BLaER1 (cell line): ENCODE results near the gene WDR1.

Experiments
- H3K27ac ChIP-seq: shearing (Covaris generic); formaldehyde crosslinking; 2 replicates; pipeline ENCODE4 v1.8.1; 2022
- H3K27me3 ChIP-seq: shearing (Covaris generic); formaldehyde crosslinking; 2 replicates; pipeline ENCODE4 v1.8.1; 2022
- H3K36me3 ChIP-seq: shearing (Covaris generic); formaldehyde crosslinking; 2 replicates; pipeline ENCODE4 v1.8.1; 2022
- H3K4me1 ChIP-seq: shearing (Covaris generic); formaldehyde crosslinking; 2 replicates; pipeline ENCODE4 v1.8.1; 2022
- H3K4me2 ChIP-seq: shearing (Covaris generic); formaldehyde crosslinking; 2 replicates; pipeline ENCODE4 v1.8.1; 2022
- H3K4me3 ChIP-seq: shearing (Covaris generic); formaldehyde crosslinking; 2 replicates; pipeline ENCODE4 v1.8.1; 2022
- H3K9ac ChIP-seq: shearing (Covaris generic); formaldehyde crosslinking; 2 replicates; pipeline ENCODE4 v1.8.1; 2022
- H3K9me3 ChIP-seq: shearing (Covaris generic); formaldehyde crosslinking; 2 replicates; pipeline ENCODE4 v1.8.1; 2022
- H4K20me1 ChIP-seq: shearing (Covaris generic); formaldehyde crosslinking; 2 replicates; pipeline ENCODE4 v1.8.1; 2022
- Cebpa-rat ChIP-seq: shearing (Covaris generic); IDR thresholded peaks from 2 replicates; pipeline ENCODE4 v1.8.1; 2022

The WDR1 gene

DNA sequence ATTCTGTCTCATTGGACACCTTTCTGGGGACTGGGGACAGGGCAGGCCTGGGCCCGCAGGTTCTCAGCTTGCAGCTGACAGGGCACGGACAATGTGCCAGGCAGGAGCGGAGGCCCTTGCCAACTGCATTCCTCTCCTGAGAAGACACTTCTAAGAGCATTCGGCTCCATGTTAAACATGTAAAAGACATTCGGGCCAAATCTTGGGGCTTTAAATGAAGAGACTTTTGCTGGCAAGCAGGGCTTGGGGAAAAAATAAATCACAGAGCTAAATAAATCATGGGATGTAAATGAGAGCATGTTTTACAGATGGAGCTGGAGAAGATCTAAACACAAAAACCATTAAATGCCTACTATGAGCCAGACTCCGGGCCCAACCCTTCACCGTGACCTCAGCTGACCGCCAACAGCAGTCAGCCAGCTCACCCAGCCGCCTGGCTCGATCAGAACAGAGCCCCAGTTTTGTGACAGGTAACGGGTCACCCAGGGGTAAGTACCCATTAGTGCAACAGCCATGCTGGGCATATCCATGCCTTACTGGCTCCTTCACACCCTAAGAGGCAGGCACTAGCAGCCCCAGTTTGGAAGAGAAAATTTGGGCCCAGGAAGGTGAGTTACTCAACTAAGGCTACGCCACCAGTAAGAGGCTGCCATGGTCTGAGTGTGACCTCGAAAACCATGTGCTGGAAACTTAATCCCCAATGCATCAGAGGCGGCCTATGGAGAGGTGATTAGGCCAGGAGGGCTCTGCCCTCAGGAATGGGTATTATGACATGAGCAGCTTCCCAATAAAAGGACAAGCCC, 14.7 kb downstream of the WDR1 start:
- no peaks in the 10 kb centered on the region for H3K9me3 ChIP-seq
- H3K9ac ChIP-seq, result peak overlapping the region; percentile 41
- TF ChIP-seq Cebpa-rat, result no peak
- peak overlapping the region; percentile 19; the same call in 1 of the 2 replicates for H3K4me3 ChIP-seq
- peak overlapping the region; percentile 57 for H3K27ac ChIP-seq
- peaks cover 95% of the 10 kb centered on the region for H4K20me1 ChIP-seq
- H3K27me3 ChIP-seq, result no peaks in the 10 kb centered on the region
- peaks cover 85% of the 10 kb centered on the region for H3K36me3 ChIP-seq
- H3K4me1 ChIP-seq, result peaks cover 98% of the 10 kb centered on the region
- peak overlapping the region; percentile 85 for H3K4me2 ChIP-seq

- Histone ChIP-seq H3K27ac (peak overlapping the region; percentile 57), H3K4me1 (peaks cover 100% of the 10 kb centered on the region), H3K36me3 (peaks cover 80% of the 10 kb centered on the region), H4K20me1 (peaks cover 87% of the 10 kb centered on the region), H3K27me3 (no peaks in the 10 kb centered on the region), H3K9me3 (no peaks in the 10 kb centered on the region), H3K4me2 (peak overlapping the region; percentile 85), H3K9ac (peak overlapping the region; percentile 41; the same call in 1 of the 2 replicates), H3K4me3 (peak overlapping the region; percentile 19; the same call in 1 of the 2 replicates)
- no peak for TF ChIP-seq Cebpa-rat
These were observed 15.8 kb downstream of the WDR1 start for GRCh38 chr4:10100734-10101216.

GRCh38 chr4:10099499-10100325, 16.9 kb downstream of the WDR1 start:
- Histone ChIP-seq H3K4me2 (peak overlapping the region; percentile 85), H3K27me3 (no peaks in the 10 kb centered on the region), H3K4me1 (peaks cover 100% of the 10 kb centered on the region), H3K27ac (peak overlapping the region; percentile 57), H4K20me1 (peaks cover 76% of the 10 kb centered on the region), H3K9ac (peak overlapping the region; percentile 36; the same call in 1 of the 2 replicates), H3K36me3 (peaks cover 69% of the 10 kb centered on the region), H3K4me3 (peak overlapping the region; percentile 19; the same call in 1 of the 2 replicates), H3K9me3 (no peaks in the 10 kb centered on the region)
- no peak for TF ChIP-seq Cebpa-rat

GRCh38 chr4:10098780-10099160, 17.8 kb downstream of the WDR1 start:
- peaks cover 67% of the 10 kb centered on the region for H4K20me1 ChIP-seq
- H3K27me3 ChIP-seq, result no peaks in the 10 kb centered on the region
- no peak overlapping the region for H3K9ac ChIP-seq
- H3K4me3 ChIP-seq, result no peak overlapping the region
- H3K4me2 ChIP-seq, result peak overlapping the region; percentile 97
- H3K9me3 ChIP-seq, result no peaks in the 10 kb centered on the region
- H3K36me3 ChIP-seq, result peaks cover 60% of the 10 kb centered on the region
- no peak for TF ChIP-seq Cebpa-rat
- H3K27ac ChIP-seq, result peak overlapping the region; percentile 98
- peaks cover 100% of the 10 kb centered on the region for H3K4me1 ChIP-seq

GRCh38 chr4:10097906-10098779, 18.5 kb downstream of the WDR1 start:
- peaks cover 54% of the 10 kb centered on the region for H3K36me3 ChIP-seq
- TF ChIP-seq Cebpa-rat, result no peak
- no peak overlapping the region for H3K9ac ChIP-seq
- no peak overlapping the region for H3K4me3 ChIP-seq
- H4K20me1 ChIP-seq, result peaks cover 62% of the 10 kb centered on the region
- peak overlapping the region; percentile 98 for H3K27ac ChIP-seq
- peak overlapping the region; percentile 97 for H3K4me2 ChIP-seq
- H3K4me1 ChIP-seq, result peaks cover 100% of the 10 kb centered on the region
- H3K27me3 ChIP-seq, result no peaks in the 10 kb centered on the region
- H3K9me3 ChIP-seq, result no peaks in the 10 kb centered on the region

- Histone ChIP-seq H4K20me1 (peaks cover 59% of the 10 kb centered on the region), H3K27me3 (no peaks in the 10 kb centered on the region), H3K27ac (peak overlapping the region; percentile 98), H3K9ac (peak overlapping the region; percentile 86), H3K4me2 (peak overlapping the region; percentile 97), H3K4me1 (peaks cover 100% of the 10 kb centered on the region), H3K4me3 (no peak overlapping the region), H3K36me3 (peaks cover 49% of the 10 kb centered on the region), H3K9me3 (no peaks in the 10 kb centered on the region)
- no peak for TF ChIP-seq Cebpa-rat
These were observed 19.6 kb downstream of the WDR1 start for GRCh38 chr4:10096978-10097335.

DNA sequence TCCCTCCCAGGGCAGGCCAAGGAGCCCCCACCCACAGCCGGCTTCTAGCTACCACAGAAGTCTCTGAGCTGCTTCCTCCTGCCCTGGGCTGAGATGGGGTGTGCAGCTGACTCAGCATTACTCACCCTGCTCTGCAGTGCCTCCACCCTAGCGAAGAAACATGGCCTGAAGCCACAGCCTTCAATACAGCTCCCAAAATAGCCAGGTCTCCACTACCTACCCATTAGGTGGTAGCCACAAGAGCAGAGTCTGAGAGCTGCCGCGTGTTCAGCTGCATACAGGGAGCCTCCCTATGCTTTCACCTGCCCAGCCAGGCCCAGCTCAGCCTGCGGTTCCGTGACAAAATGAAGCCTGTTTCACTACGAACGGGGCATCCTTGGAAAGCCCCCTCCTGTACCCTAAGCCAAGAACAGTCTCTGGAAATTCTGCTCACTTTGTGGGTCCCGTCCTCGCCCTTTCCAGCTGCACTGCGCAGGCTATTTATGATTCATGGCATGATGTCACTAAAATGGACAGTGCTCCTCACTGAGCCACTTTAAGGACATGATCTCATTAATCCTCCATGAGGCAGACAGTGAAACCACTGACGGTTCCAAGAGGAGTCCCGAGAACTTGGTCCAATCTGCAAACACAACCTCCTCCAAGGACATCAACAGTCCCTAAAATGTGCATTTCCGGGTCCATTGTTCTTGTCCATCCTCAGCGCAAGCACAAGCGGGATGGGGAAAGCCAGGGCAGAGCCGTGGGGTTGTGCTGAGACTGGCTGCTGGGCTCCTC, 20.2 kb downstream of the WDR1 start:
- Histone ChIP-seq H3K9ac (peak overlapping the region; percentile 86), H3K4me1 (peaks cover 100% of the 10 kb centered on the region), H4K20me1 (peaks cover 59% of the 10 kb centered on the region), H3K27me3 (no peaks in the 10 kb centered on the region), H3K4me3 (peak overlapping the region; percentile 60), H3K36me3 (peaks cover 52% of the 10 kb centered on the region), H3K27ac (peak overlapping the region; percentile 98), H3K4me2 (peak overlapping the region; percentile 97), H3K9me3 (no peaks in the 10 kb centered on the region)
- TF ChIP-seq Cebpa-rat, result no peak

DNA sequence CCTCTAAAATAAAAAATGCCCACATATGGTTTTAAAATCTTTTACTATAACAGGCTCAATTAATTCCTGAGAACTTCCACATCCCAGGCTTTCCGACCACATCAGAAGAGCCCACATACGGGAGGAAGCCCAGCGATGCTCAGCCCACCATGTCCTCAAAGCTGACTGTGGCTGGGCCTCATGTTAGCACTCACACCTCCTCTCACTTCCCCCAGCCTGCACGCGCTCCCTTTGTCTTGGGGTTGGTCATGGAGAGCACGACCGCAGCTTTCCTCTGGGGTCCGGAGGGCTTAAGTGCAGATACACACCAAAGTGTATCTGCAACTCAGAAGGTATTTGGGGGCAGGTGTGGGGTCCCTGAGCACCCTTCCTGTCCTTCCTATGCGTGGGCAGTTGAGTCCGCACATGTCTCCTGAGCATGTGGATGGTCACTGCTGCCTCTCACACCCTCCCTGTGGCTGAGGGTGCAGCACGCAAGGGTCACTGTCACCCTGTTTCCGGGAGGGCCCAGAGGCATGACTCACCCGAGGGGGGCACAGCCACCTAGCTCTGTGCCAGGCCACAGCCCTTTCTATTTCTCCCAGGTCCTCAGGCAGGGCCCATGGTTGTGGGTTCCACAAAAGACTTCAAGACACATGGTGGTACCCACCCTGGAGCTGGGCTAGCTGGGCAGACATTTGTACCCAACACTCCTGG, 21.2 kb downstream of the WDR1 start:
- Histone ChIP-seq H3K9me3 (no peaks in the 10 kb centered on the region), H3K4me1 (peaks cover 100% of the 10 kb centered on the region), H3K4me3 (peak overlapping the region; percentile 60), H3K9ac (peak overlapping the region; percentile 86), H3K27ac (peak overlapping the region; percentile 98), H3K27me3 (no peaks in the 10 kb centered on the region), H4K20me1 (peaks cover 59% of the 10 kb centered on the region), H3K4me2 (peak overlapping the region; percentile 97), H3K36me3 (peaks cover 59% of the 10 kb centered on the region)
- no peak for TF ChIP-seq Cebpa-rat
